K562 (cell line): ENCODE results near the gene DIP2B. TPM values are rescaled to one million over a fixed set of nuclear protein-coding genes. Genes with fewer than 3 reads are reported as not detected.

Experiments used
- ATAC-seq: fragments of 200-7000 bp; cut with Tn5 transposase; 3 replicates; pipeline ENCODE4 v1.9.1; 2020; ENCODE audit warnings: moderate library complexity
- BruUV-seq: library from RNA; stranded (reverse); fragments of 400-500 nt; replicated peaks from 2 replicates; lab custom pipeline; 2021; lab: Mats Ljungman, UMichigan
- CTCF ChIA-PET: fragments of 300-600 bp; formaldehyde crosslinking; extraction: SDS; loops from one replicate; lab custom pipeline; 2021; ENCODE audit warnings: low intra/inter-chr PET ratio; lab: Yijun Ruan, JAX
- POLR2A ChIA-PET: fragments of 300-600, 350-650 bp; sonication (Branson Sonifier 250); formaldehyde crosslinking; extraction: SDS; loops from one replicate; lab custom pipeline; 2021; ENCODE audit warnings: antibody characterized with exemption, inconsistent platforms; lab: Yijun Ruan, JAX
- DNase-seq, 4 experiments: peaks; one replicate each; pipeline versions ENCODE4 v3.0.0 to v3.0.0-alpha.2; 2011 to 2018; ENCODE audit warnings: low spot score in 3 of 4, mixed read lengths in 3 of 4; ENCODE audit errors: extremely low read depth in 1 of 4
- FAIRE-seq: peaks from 2 replicates; lab custom pipeline; 2011; peaks lifted over from hg19 to GRCh38; lab: Jason Lieb, UNC
- H2AFZ ChIP-seq: 2 replicates; pipeline ENCODE4 v1.6.0; 2011; ENCODE audit warnings: low read depth, low read length, control low read depth, inconsistent platforms
- H3K27ac ChIP-seq: fragments of 200-600 bp; 3 replicates; pipeline ENCODE4 v1.8.0; 2011; ENCODE audit warnings: low read depth, mild to moderate bottlenecking, control low read depth, inconsistent platforms, low read length, moderate library complexity, mixed read lengths; ENCODE audit errors: extremely low read depth
- H3K27me3 ChIP-seq, 2 experiments: fragments of 300-600 bp in 1 of 2; 2 replicates in 1 of 2; 3 replicates in 1 of 2; pipeline versions ENCODE4 v1.6.0 to v1.8.0; 2011; ENCODE audit warnings: inconsistent platforms in 2 of 2, low read length in 2 of 2, mild to moderate bottlenecking in 1 of 2, mixed read lengths in 1 of 2, moderate library complexity in 1 of 2; ENCODE audit not compliant: control insufficient read depth in 2 of 2, insufficient read depth in 2 of 2
- H3K36me3 ChIP-seq: fragments of 300-600 bp; 3 replicates; pipeline ENCODE4 v1.8.0; 2011; ENCODE audit warnings: mild to moderate bottlenecking, low read length, inconsistent platforms; ENCODE audit not compliant: control insufficient read depth, insufficient read depth
- H3K4me1 ChIP-seq, 2 experiments: fragments of 200-600 bp in 1 of 2; replicated peaks in 1 of 2; 2 replicates in 1 of 2; 3 replicates in 1 of 2; pipeline versions ENCODE4 v1.5.1 to v1.8.0; 2011; ENCODE audit warnings: inconsistent platforms in 2 of 2, low read length in 2 of 2, mild to moderate bottlenecking in 1 of 2, mixed read lengths in 1 of 2, moderate library complexity in 1 of 2; ENCODE audit not compliant: control insufficient read depth in 2 of 2, insufficient read depth in 2 of 2
- H3K4me2 ChIP-seq: 2 replicates; pipeline ENCODE4 v1.6.1; 2011; ENCODE audit warnings: low read length, control low read depth, inconsistent platforms, mixed read lengths; ENCODE audit not compliant: insufficient read depth
- H3K4me3 ChIP-seq: fragments of 200-600 bp; sonication (generic), shearing (Covaris generic); 2 replicates; pipeline ENCODE4 v1.5.1; 2016; ENCODE audit warnings: control low read depth, inconsistent platforms
- H3K79me2 ChIP-seq: fragments of 200-600 bp; 3 replicates; pipeline ENCODE4 v1.8.0; 2011; ENCODE audit warnings: low read length, inconsistent platforms; ENCODE audit not compliant: control insufficient read depth, insufficient read depth
- H3K9ac ChIP-seq, 2 experiments: 2 replicates each; pipeline versions ENCODE4 v1.6.0 to v1.6.1; 2011; ENCODE audit warnings: low read depth in 2 of 2, low read length in 2 of 2, control low read depth in 1 of 2, inconsistent platforms in 1 of 2, mild to moderate bottlenecking in 1 of 2, mixed read lengths in 1 of 2; ENCODE audit not compliant: insufficient read depth in 1 of 2
- H3K9me1 ChIP-seq: one replicate; pipeline ENCODE4 v1.6.0; 2011; ENCODE audit warnings: inconsistent platforms, mild to moderate bottlenecking, low read length, moderate library complexity; ENCODE audit not compliant: control insufficient read depth, insufficient read depth
- H3K9me3 ChIP-seq: replicated peaks from 2 replicates; pipeline ENCODE4 v1.5.1; 2011; ENCODE audit warnings: low read depth, low read length, inconsistent platforms; ENCODE audit not compliant: control insufficient read depth, insufficient read depth
- H4K20me1 ChIP-seq: replicated peaks from 2 replicates; pipeline ENCODE4 v1.6.1; 2011; ENCODE audit warnings: low read length, inconsistent platforms, mixed read lengths; ENCODE audit not compliant: control insufficient read depth, insufficient read depth
- EP400 ChIP-seq: fragments of 450-650 bp; IDR thresholded peaks from 2 replicates; pipeline ENCODE4 v1.6.1; 2017; ENCODE audit warnings: antibody characterized with exemption, mild to moderate bottlenecking, moderate library complexity
- GABPA ChIP-seq: fragments of 200-800 bp; sonication (Bioruptor generic); conservative IDR thresholded peaks from 2 replicates; pipeline ENCODE4 v1.6.1; 2016; ENCODE audit warnings: low read depth, missing genetic modification characterization, missing compliant biosample characterization
- GATAD2A ChIP-seq: fragments of 450-650 bp; IDR thresholded peaks from 2 replicates; pipeline ENCODE4 v1.6.1; 2017
- MEIS2 ChIP-seq: fragments of 450-650 bp; IDR thresholded peaks from 2 replicates; pipeline ENCODE4 v1.6.1; 2014; ENCODE audit warnings: mild to moderate bottlenecking; ENCODE audit not compliant: partially characterized antibody
- MITF ChIP-seq: IDR thresholded peaks from 2 replicates; pipeline ENCODE4 v1.6.1; 2014; ENCODE audit warnings: antibody characterized with exemption
- MYNN ChIP-seq, 2 experiments: sonication (generic); formaldehyde crosslinking in 1 of 2; IDR thresholded peaks; 2 replicates each; pipeline versions ENCODE4 v1.5.0 to v1.6.1; 2016 to 2020; ENCODE audit warnings: antibody characterized with exemption in 1 of 2, missing genetic modification reagents in 1 of 2
- RBM22 ChIP-seq: fragments of 200-400 bp; formaldehyde crosslinking; IDR thresholded peaks from 2 replicates; pipeline ENCODE4 v1.6.1; 2018; ENCODE audit warnings: low read length, low read depth; ENCODE audit not compliant: poor library complexity, severe bottlenecking
- ZBTB40 ChIP-seq, 2 experiments: fragments of 450-650 bp in 1 of 2; sonication (generic) in 1 of 2; formaldehyde crosslinking in 1 of 2; IDR thresholded peaks; 2 replicates each; pipeline versions ENCODE4 v1.7.1 to v1.9.0; 2016 to 2022; ENCODE audit warnings: inconsistent platforms in 1 of 2, mild to moderate bottlenecking in 1 of 2, missing genetic modification reagents in 1 of 2
- ZNF717 ChIP-seq: fragments of 250-450 bp; sonication (Bioruptor Pico); IDR thresholded peaks from 2 replicates; pipeline ENCODE4 v1.5.0; 2021
- WGBS: fragments of 100-300 bp; shearing (Covaris generic); methylation state at CpG from one replicate; pipeline ENCODE4 v1.1.6; 2016; ENCODE audit warnings: low coverage, mixed read lengths; ENCODE audit not compliant: insufficient coverage; ENCODE audit errors: missing lambda C conversion rate; 5-methylcytosine and 5-hydroxymethylcytosine counted together
- in situ Hi-C: fragments of 300-500 bp; cut with MboI; formaldehyde crosslinking; loops from 4 replicates; pipeline ENCODE4 v1.15.0; 2018; ENCODE audit warnings: inconsistent platforms, mixed read lengths
- intact Hi-C: fragments of 100-400 bp; cut with micrococcal nuclease; formaldehyde crosslinking; loops from 2 replicates; pipeline ENCODE4 v1.14.2; 2022
- polyA plus RNA-seq, 8 experiments: library from polyadenylated mRNA; depleted of rRNA in 4 of 8; stranded (reverse) in 5 of 8; unstranded in 3 of 8; fragments of >200 nt; fragmentation: Nextera tagmentation in 2 of 8; fragmentation: Illumina TruSeq in 1 of 8; extraction: Ambion mirVana in 2 of 8; extraction: Trizol in 1 of 8; gene quantifications; 2 replicates each; pipeline versions ENCODE4 v1.2.1 to v1.2.3, GENCODE V29; 2011 to 2014; ENCODE audit warnings: inconsistent platforms in 1 of 8, missing spikeins in 1 of 8
- total RNA-seq, 7 experiments: library from RNA; depleted of rRNA in 6 of 7; stranded (reverse); fragments of >200 nt in 6 of 7; fragmentation: Illumina TruSeq in 2 of 7; extraction: Trizol in 2 of 7; gene quantifications; 2 replicates each; pipeline versions ENCODE4 v1.2.1 to v1.2.3, GENCODE V29; 2011 to 2021; ENCODE audit warnings: low replicate concordance in 1 of 7

The DIP2B gene
- total and polyA plus RNA-seq, 9 of the 15 experiments (the other 6 are each of a cell fraction or from before 2014, with no cell fraction given): 4.6 to 26.1 (median 18.8) TPM

GRCh38 chr12:50625029-50625925 lies 120.5 kb downstream of the DIP2B start:
- BruUV-seq: no TSS peak
- Histone ChIP-seq H3K27ac (peak overlapping the region; percentile 35; the same call in 2 of the 3 replicates), H3K4me2 (no peak overlapping the region; the same call in 1 of the 2 replicates), H3K4me1 (peaks cover 0 to 19% of the 10 kb centered on the region in 2 experiments; a peak in 3 of 5 replicates), H4K20me1 (no peaks in the 10 kb centered on the region), H3K9ac (no peak overlapping the region), H3K9me1 (no peaks in the 10 kb centered on the region), H3K27me3 (no peaks in the 10 kb centered on the region), H3K9me3 (no peaks in the 10 kb centered on the region), H2AFZ (no peak overlapping the region), H3K79me2 (peaks cover 17% of the 10 kb centered on the region), H3K4me3 (no peak overlapping the region), H3K36me3 (peaks cover 28% of the 10 kb centered on the region; the same call in 2 of the 3 replicates)
- ChIA-PET POLR2A (interaction anchor here (0.6 to 1.0 kb wide), 3 partner anchors 9 to 431 kb away, joined by 3 to 4 read pairs (median 3); no protein-coding TSS in a partner anchor), CTCF (no interaction called here)
- WGBS: 36% methylated on average over 4 of the region's 4 CpGs
- in situ Hi-C loops: no loop called here
- ATAC-seq: peak; percentile 76
- no peak for FAIRE-seq
- DNase-seq: no peak
- intact Hi-C loops: no loop called here
- TF ChIP-seq ZBTB40 (IDR thresholded peaks at IDR 0.05) (peak; percentile 80), ZBTB40 (CRISPR knock-in tag; IDR thresholded peaks at IDR 0.05) (no peak), ZNF717 (no peak), RBM22 (no peak), EP400 (0 out of 2 replicates have a peak, but pooled peaks have one; percentile 34), MITF (no peak), MEIS2 (peak; percentile 98), GABPA (tag) (peak; percentile 71), GATAD2A (0 out of 2 replicates have a peak, but pooled peaks have one; percentile 59), MYNN (IDR thresholded peaks at IDR 0.05) (no peak), MYNN (CRISPR knock-in tag; IDR thresholded peaks at IDR 0.05) (no peak)
